Choroid plexus epithelial cell (primary cell): ENCODE data around the gene PHACTR1.
"Not testable (repeated sequence)": the region's sequence is repeated elsewhere in the genome, so short reads cannot be mapped to it uniquely, and the experiment has no call there.

Experiments
- DNase-seq: peaks from one replicate; pipeline ENCODE4 v3.0.0-alpha.2; 2010; ENCODE audit warnings: low read depth
- H3K4me3 ChIP-seq: 2 replicates; pipeline ENCODE4 v1.5.1; 2011; ENCODE audit warnings: low read depth, mild to moderate bottlenecking, control low read depth, low read length, moderate library complexity
- CTCF ChIP-seq: conservative IDR thresholded peaks from 2 replicates; pipeline ENCODE4 v1.5.1; 2011; ENCODE audit warnings: low read depth, mild to moderate bottlenecking, control low read depth, inconsistent platforms, low read length, moderate library complexity

Gene PHACTR1

GRCh38 chr6:13159300-13159699 lies 442.7 kb downstream of the PHACTR1 start:
- H3K4me3 ChIP-seq = no peak overlapping the region
- DNase-seq = no peak
- no peak for TF ChIP-seq CTCF

GRCh38 chr6:13159822-13160221 lies 443.3 kb downstream of the PHACTR1 start:
- H3K4me3 ChIP-seq, DNase-seq: not testable (repeated sequence)

GRCh38 chr6:13163161-13163944 lies 446.8 kb downstream of the PHACTR1 start:
- no peak overlapping the region for H3K4me3 ChIP-seq
- TF ChIP-seq CTCF = no peak
- DNase-seq = no peak

- DNase-seq = no peak
- H3K4me3 ChIP-seq = no peak overlapping the region
- no peak for TF ChIP-seq CTCF
These were observed 447.7 kb downstream of the PHACTR1 start for GRCh38 chr6:13164291-13164690.

GRCh38 chr6:13165502-13166172 lies 449.1 kb downstream of the PHACTR1 start:
- DNase-seq = no peak
- H3K4me3 ChIP-seq = no peak overlapping the region
- no peak for TF ChIP-seq CTCF

- no peak overlapping the region for H3K4me3 ChIP-seq
- DNase-seq = no peak
- TF ChIP-seq CTCF = no peak
These were observed 449.7 kb downstream of the PHACTR1 start for GRCh38 chr6:13166269-13166668.

GRCh38 chr6:13166916-13167315 lies 450.3 kb downstream of the PHACTR1 start:
- H3K4me3 ChIP-seq = no peak overlapping the region
- TF ChIP-seq CTCF = no peak
- DNase-seq = no peak
